CD4-positive, alpha-beta T cell (primary cell): ENCODE results near the gene LASP1NB.
A peak's percentile ranks its signal among the peaks of the same experiment; 100 is the strongest.

Experiments used
- ATAC-seq: fragments of 200-7000 bp; cut with Tn5 transposase; one replicate; pipeline ENCODE4 v1.10.0; 2022; ENCODE audit warnings: mild to moderate bottlenecking; ENCODE audit not compliant: poor library complexity
- CTCF ChIA-PET: fragments of 350-600 bp; sonication (Branson Sonifier 250); formaldehyde crosslinking; loops from one replicate; lab custom pipeline; 2021; ENCODE audit warnings: antibody characterized with exemption, inconsistent platforms; lab: Charles Lee
- POLR2A ChIA-PET: fragments of 350-600 bp; sonication (Branson Sonifier 250); formaldehyde crosslinking; loops from one replicate; lab custom pipeline; 2021; ENCODE audit warnings: antibody characterized with exemption, inconsistent platforms; lab: Charles Lee
- DNase-seq, 14 experiments: peaks; one replicate each; pipeline ENCODE4 v3.0.0-alpha.2; 2013 to 2020; ENCODE audit warnings: mixed read lengths in 2 of 14
- H3K27ac ChIP-seq, 2 donors: one replicate each; pipeline versions ENCODE4 v1.5.1 to v1.7.0; 2013; ENCODE audit warnings: low read length in 2 of 2, low read depth in 1 of 2, mild to moderate bottlenecking in 1 of 2
- H3K27me3 ChIP-seq, 2 experiments: 1 replicate in 1 of 2; 2 replicates in 1 of 2; pipeline versions ENCODE4 v1.6.1 to v1.7.0; 2013; ENCODE audit warnings: low read length in 2 of 2, control low read depth in 1 of 2, mild to moderate bottlenecking in 1 of 2, moderate library complexity in 1 of 2; ENCODE audit not compliant: insufficient read depth in 2 of 2, control insufficient read depth in 1 of 2
- H3K36me3 ChIP-seq: one replicate; pipeline ENCODE4 v1.6.1; 2013; ENCODE audit warnings: low read length, control low read depth; ENCODE audit not compliant: insufficient read depth
- H3K4me1 ChIP-seq: one replicate; pipeline ENCODE4 v1.6.1; 2013; ENCODE audit warnings: low read length, control low read depth; ENCODE audit not compliant: insufficient read depth
- H3K4me3 ChIP-seq: one replicate; pipeline ENCODE4 v1.5.1; 2013; ENCODE audit warnings: mild to moderate bottlenecking, low read length, moderate library complexity
- H3K9me3 ChIP-seq, 2 experiments: 1 replicate in 1 of 2; 2 replicates in 1 of 2; pipeline versions ENCODE4 v1.6.1 to v1.7.0; 2013; ENCODE audit warnings: low read length in 2 of 2, mild to moderate bottlenecking in 2 of 2, control low read depth in 1 of 2, moderate library complexity in 1 of 2; ENCODE audit not compliant: control insufficient read depth in 1 of 2, insufficient read depth in 1 of 2
- H3K27ac Mint-ChIP-seq: one replicate; pipeline ENCODE4 v1.8.0; 2020; ENCODE audit warnings: mixed read lengths
- H3K27me3 Mint-ChIP-seq: one replicate; pipeline ENCODE4 v1.8.0; 2021; ENCODE audit warnings: mixed read lengths
- H3K36me3 Mint-ChIP-seq: one replicate; pipeline ENCODE4 v1.8.0; 2021; ENCODE audit warnings: low read depth, mixed read lengths
- H3K4me1 Mint-ChIP-seq: one replicate; pipeline ENCODE4 v1.8.0; 2021; ENCODE audit warnings: low read depth, mixed read lengths
- H3K4me3 Mint-ChIP-seq: one replicate; pipeline ENCODE4 v1.8.0; 2020; ENCODE audit warnings: mild to moderate bottlenecking, mixed read lengths
- H3K9me3 Mint-ChIP-seq: one replicate; pipeline ENCODE4 v1.8.0; 2020; ENCODE audit warnings: mixed read lengths
- intact Hi-C, 2 experiments: fragments of 100-400 bp; cut with DNase I in 1 of 2; cut with micrococcal nuclease in 1 of 2; formaldehyde crosslinking; loops; one replicate each; pipeline versions ENCODE4 v1.15.1 to v1.9.0; 2023 to 2025; cut with DNase I, micrococcal nuclease
- TF ChIP-seq, protein P1 (sequence below): fragments of 200-600 bp; IDR thresholded peaks from one replicate; pipeline ENCODE4 v1.8.0; 2022; ENCODE audit warnings: antibody characterized with exemption, mild to moderate bottlenecking

The LASP1NB gene

DNA sequence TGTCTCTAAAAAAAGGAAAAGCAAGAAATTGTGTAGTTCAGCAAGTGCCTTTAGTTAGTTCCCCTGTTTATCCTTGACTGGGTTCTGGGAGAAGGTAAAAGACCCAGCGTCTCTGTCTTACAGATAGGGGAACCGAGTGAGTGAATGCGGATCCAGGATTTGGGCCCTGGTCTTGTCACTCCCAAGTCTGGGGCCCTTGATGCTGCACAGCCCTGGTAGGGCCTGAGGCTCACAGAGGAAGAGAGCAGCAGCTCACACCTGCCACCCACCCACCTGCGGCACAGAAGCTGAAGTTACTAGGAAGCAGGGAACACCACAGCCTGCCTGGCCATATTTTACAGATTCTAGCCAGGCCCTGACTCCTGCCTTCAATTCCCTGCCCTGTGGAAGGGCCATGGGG is 33.3 kb upstream of the LASP1NB start:
- DNase-seq = no peak
- Mint-ChIP-seq H3K27ac (peak overlapping the region; percentile 89), H3K36me3 (peaks cover 62% of the 10 kb centered on the region), H3K4me3 (peak overlapping the region; percentile 47), H3K4me1 (peaks cover 86% of the 10 kb centered on the region), H3K9me3 (no peaks in the 10 kb centered on the region), H3K27me3 (no peaks in the 10 kb centered on the region)
- POLR2A ChIA-PET = interaction anchor here (1.0 to 4.5 kb wide), 5 partner anchors 15 to 261 kb away, joined by 3 to 56 read pairs (median 6); partner anchors contain the start of genes LASP1 and RPL23
- intact Hi-C loops = no loop called here
- H3K27me3 ChIP-seq = no peaks in the 10 kb centered on the region
- peaks cover 77% of the 10 kb centered on the region for H3K36me3 ChIP-seq
- TF ChIP-seq, protein P1, sequence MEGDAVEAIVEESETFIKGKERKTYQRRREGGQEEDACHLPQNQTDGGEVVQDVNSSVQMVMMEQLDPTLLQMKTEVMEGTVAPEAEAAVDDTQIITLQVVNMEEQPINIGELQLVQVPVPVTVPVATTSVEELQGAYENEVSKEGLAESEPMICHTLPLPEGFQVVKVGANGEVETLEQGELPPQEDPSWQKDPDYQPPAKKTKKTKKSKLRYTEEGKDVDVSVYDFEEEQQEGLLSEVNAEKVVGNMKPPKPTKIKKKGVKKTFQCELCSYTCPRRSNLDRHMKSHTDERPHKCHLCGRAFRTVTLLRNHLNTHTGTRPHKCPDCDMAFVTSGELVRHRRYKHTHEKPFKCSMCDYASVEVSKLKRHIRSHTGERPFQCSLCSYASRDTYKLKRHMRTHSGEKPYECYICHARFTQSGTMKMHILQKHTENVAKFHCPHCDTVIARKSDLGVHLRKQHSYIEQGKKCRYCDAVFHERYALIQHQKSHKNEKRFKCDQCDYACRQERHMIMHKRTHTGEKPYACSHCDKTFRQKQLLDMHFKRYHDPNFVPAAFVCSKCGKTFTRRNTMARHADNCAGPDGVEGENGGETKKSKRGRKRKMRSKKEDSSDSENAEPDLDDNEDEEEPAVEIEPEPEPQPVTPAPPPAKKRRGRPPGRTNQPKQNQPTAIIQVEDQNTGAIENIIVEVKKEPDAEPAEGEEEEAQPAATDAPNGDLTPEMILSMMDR = no peak
- H3K27ac ChIP-seq = peak overlapping the region; percentile 32 to 71
- CTCF ChIA-PET = interaction anchor here (1.1 to 2.4 kb wide), 2 partner anchors 21 to 91 kb away, joined by 6 read pairs; no protein-coding TSS in a partner anchor
- peaks cover 96% of the 10 kb centered on the region for H3K4me1 ChIP-seq
- ATAC-seq = no peak
- no peaks in the 10 kb centered on the region for H3K9me3 ChIP-seq
- H3K4me3 ChIP-seq = no peak overlapping the region

DNA sequence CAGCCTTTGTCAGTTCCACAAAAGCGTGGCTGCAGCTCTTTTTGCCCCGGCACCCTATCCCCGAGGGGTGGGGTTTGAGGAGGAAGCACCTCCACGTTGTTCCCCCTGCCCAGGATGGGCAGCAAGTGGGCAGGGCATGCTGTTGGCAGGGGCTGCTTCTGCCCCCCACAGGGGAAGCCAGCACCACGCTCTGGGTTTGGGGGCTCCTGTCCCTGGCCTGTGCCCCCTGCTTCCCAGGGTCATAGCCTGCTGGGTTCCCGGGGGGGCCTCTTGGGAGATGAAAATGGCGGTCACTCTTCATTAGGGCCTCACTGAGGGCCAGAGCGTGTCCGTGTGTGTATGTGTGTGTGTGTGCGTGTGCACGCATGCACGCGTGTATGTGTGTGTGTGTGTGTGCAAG is 32.8 kb upstream of the LASP1NB start:
- Mint-ChIP-seq H3K4me1 (peaks cover 88% of the 10 kb centered on the region), H3K27me3 (no peaks in the 10 kb centered on the region), H3K4me3 (no peak overlapping the region), H3K9me3 (no peaks in the 10 kb centered on the region), H3K27ac (peak overlapping the region; percentile 89), H3K36me3 (peaks cover 65% of the 10 kb centered on the region)
- Histone ChIP-seq H3K27me3 (no peaks in the 10 kb centered on the region), H3K27ac (peak overlapping the region; percentile 32 to 71), H3K36me3 (peaks cover 77% of the 10 kb centered on the region), H3K4me3 (no peak overlapping the region), H3K9me3 (no peaks in the 10 kb centered on the region), H3K4me1 (peaks cover 96% of the 10 kb centered on the region)
- ChIA-PET CTCF (interaction anchor here (1.9 kb wide), 1 partner anchor 21 kb away, joined by 6 read pairs; no protein-coding TSS in a partner anchor), POLR2A (interaction anchor here (1.4 to 4.5 kb wide), 3 partner anchors 8 to 39 kb away, joined by 3 to 56 read pairs (median 6); partner anchors contain the start of gene LASP1)
- ATAC-seq (no peak), DNase-seq (no peak)
- intact Hi-C loops = no loop called here
- TF ChIP-seq, protein P1 = no peak

DNA sequence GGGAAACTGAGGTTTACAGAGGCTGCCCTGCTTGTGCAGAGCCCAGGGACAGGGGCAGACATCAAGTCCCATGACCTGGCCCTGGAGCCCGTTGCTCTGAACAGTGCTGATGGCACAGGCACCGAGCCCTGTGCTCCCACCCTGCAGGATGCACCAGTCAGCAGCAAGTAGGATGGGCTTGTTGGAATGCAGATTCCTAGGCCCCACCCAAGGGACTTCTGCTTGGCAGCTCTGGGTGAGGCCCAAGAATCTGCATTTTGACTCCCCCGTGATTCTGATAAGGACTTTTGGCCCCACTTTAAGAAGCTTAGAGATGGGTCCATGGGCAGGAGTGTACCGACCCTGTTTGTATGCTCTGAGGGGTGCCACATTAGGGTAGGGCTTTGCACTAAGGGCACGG is 32.3 kb upstream of the LASP1NB start:
- peak overlapping the region; percentile 89 for H3K27ac Mint-ChIP-seq
- peak overlapping the region; percentile 17 for H3K4me3 Mint-ChIP-seq
- DNase-seq (no peak), ATAC-seq (no peak)
- ChIA-PET POLR2A (interaction anchor here (0.6 to 4.5 kb wide), 5 partner anchors 9 to 39 kb away, joined by 3 to 56 read pairs (median 6); partner anchors contain the start of gene LASP1), CTCF (interaction anchor here (0.8 to 1.9 kb wide), 3 partner anchors 21 to 282 kb away, joined by 3 to 6 read pairs (median 3); no protein-coding TSS in a partner anchor)
- peaks cover 65% of the 10 kb centered on the region for H3K36me3 Mint-ChIP-seq
- TF ChIP-seq, protein P1 = no peak
- Histone ChIP-seq H3K27ac (peak overlapping the region; percentile 37 to 65), H3K4me3 (no peak overlapping the region), H3K4me1 (peaks cover 96% of the 10 kb centered on the region), H3K36me3 (peaks cover 74% of the 10 kb centered on the region), H3K27me3 (no peaks in the 10 kb centered on the region), H3K9me3 (no peaks in the 10 kb centered on the region)
- intact Hi-C loops = no loop called here
- H3K27me3 Mint-ChIP-seq = no peaks in the 10 kb centered on the region
- H3K9me3 Mint-ChIP-seq = no peaks in the 10 kb centered on the region
- H3K4me1 Mint-ChIP-seq = peaks cover 88% of the 10 kb centered on the region
